Neuronal stem cell (in vitro differentiated cells): ENCODE data around the gene FJX1.

Experiments used
- DNase-seq: peaks from one replicate; pipeline ENCODE4 v3.0.0-alpha.2; 2013; ENCODE audit warnings: low spot score
- H2AFZ ChIP-seq: one replicate; pipeline ENCODE4 v1.6.1; 2013; ENCODE audit warnings: mild to moderate bottlenecking, low read length, inconsistent platforms
- H2AK5ac ChIP-seq: 2 replicates; pipeline ENCODE4 v1.6.1; 2013; ENCODE audit warnings: low read depth, mild to moderate bottlenecking, inconsistent platforms, low read length, moderate library complexity, mixed read lengths
- H2BK120ac ChIP-seq: 2 replicates; pipeline ENCODE4 v1.6.1; 2013; ENCODE audit warnings: low read depth, mild to moderate bottlenecking, inconsistent platforms, low read length, moderate library complexity, mixed read lengths
- H2BK12ac ChIP-seq: one replicate; pipeline ENCODE4 v1.6.1; 2013; ENCODE audit warnings: low read length, inconsistent platforms
- H2BK15ac ChIP-seq: 2 replicates; pipeline ENCODE4 v1.6.1; 2013; ENCODE audit warnings: mild to moderate bottlenecking, low read length, inconsistent platforms, mixed read lengths
- H2BK5ac ChIP-seq: one replicate; pipeline ENCODE4 v1.6.1; 2013; ENCODE audit warnings: inconsistent platforms, mild to moderate bottlenecking, low read length, moderate library complexity
- H3K14ac ChIP-seq: one replicate; pipeline ENCODE4 v1.6.1; 2013; ENCODE audit warnings: low read length, inconsistent platforms
- H3K18ac ChIP-seq: 2 replicates; pipeline ENCODE4 v1.6.1; 2013; ENCODE audit warnings: low read length, inconsistent platforms
- H3K23ac ChIP-seq: 2 replicates; pipeline ENCODE4 v1.6.1; 2013; ENCODE audit warnings: low read depth, mild to moderate bottlenecking, mixed read lengths, low read length, inconsistent platforms; ENCODE audit not compliant: poor library complexity
- H3K27ac ChIP-seq: replicated peaks from 3 replicates; pipeline ENCODE4 v1.5.1; 2013; ENCODE audit warnings: low read length, inconsistent platforms
- H3K27me3 ChIP-seq, 3 experiments: 2 replicates each; pipeline ENCODE4 v1.6.1; 2013; ENCODE audit warnings: low read length in 3 of 3, mild to moderate bottlenecking in 2 of 3, inconsistent platforms in 1 of 3, low read depth in 1 of 3, mixed read lengths in 1 of 3, moderate library complexity in 1 of 3; ENCODE audit not compliant: control insufficient read depth in 3 of 3, insufficient read depth in 3 of 3
- H3K36me3 ChIP-seq, 2 donors: replicated peaks in 1 of 2; 2 replicates each; pipeline ENCODE4 v1.6.1; 2013; ENCODE audit warnings: low read length in 2 of 2; ENCODE audit not compliant: control insufficient read depth in 2 of 2, insufficient read depth in 2 of 2
- H3K4ac ChIP-seq: 2 replicates; pipeline ENCODE4 v1.6.1; 2013; ENCODE audit warnings: inconsistent platforms, mild to moderate bottlenecking, low read length, moderate library complexity
- H3K4me1 ChIP-seq, 2 donors: 1 replicate in 1 of 2; 2 replicates in 1 of 2; pipeline ENCODE4 v1.6.1; 2013; ENCODE audit warnings: low read length in 2 of 2, low read depth in 1 of 2; ENCODE audit not compliant: control insufficient read depth in 2 of 2, insufficient read depth in 1 of 2
- H3K4me2 ChIP-seq: one replicate; pipeline ENCODE4 v1.6.1; 2013; ENCODE audit warnings: mild to moderate bottlenecking, low read length, inconsistent platforms; ENCODE audit not compliant: insufficient read depth, poor library complexity, severe bottlenecking
- H3K4me3 ChIP-seq, 2 donors: 2 replicates each; pipeline ENCODE4 v1.5.1; 2013; ENCODE audit warnings: low read length in 2 of 2, mild to moderate bottlenecking in 2 of 2, inconsistent platforms in 1 of 2, moderate library complexity in 1 of 2
- H3K79me1 ChIP-seq: one replicate; pipeline ENCODE4 v1.6.1; 2013; ENCODE audit warnings: low read depth, mild to moderate bottlenecking, inconsistent platforms, low read length, moderate library complexity
- H3K9ac ChIP-seq: one replicate; pipeline ENCODE4 v1.6.1; 2013; ENCODE audit warnings: mild to moderate bottlenecking, low read depth, low read length, inconsistent platforms; ENCODE audit not compliant: poor library complexity
- H3K9me3 ChIP-seq, 2 donors: replicated peaks in 1 of 2; 2 replicates each; pipeline versions ENCODE3 to v1.6.1; 2013; ENCODE audit warnings: low read length in 2 of 2, mild to moderate bottlenecking in 2 of 2, inconsistent platforms in 1 of 2, low read depth in 1 of 2, mixed read lengths in 1 of 2, moderate library complexity in 1 of 2; ENCODE audit not compliant: control insufficient read depth in 2 of 2, insufficient read depth in 1 of 2
- H4K8ac ChIP-seq: one replicate; pipeline ENCODE4 v1.6.1; 2013; ENCODE audit warnings: low read depth, mild to moderate bottlenecking, inconsistent platforms, low read length, moderate library complexity
- H4K91ac ChIP-seq: one replicate; pipeline ENCODE4 v1.6.1; 2013; ENCODE audit warnings: low read length, low read depth, mild to moderate bottlenecking, inconsistent platforms; ENCODE audit not compliant: poor library complexity
- whole genome bisulfite sequencing, 2 donors: extraction: QIAGEN DNeasy Blood & Tissue Kit; methylation state at CpG; one replicate each; pipeline ENCODE4 v1.1.7; 2013; ENCODE audit warnings: missing lambda C conversion rate in 2 of 2, mixed read lengths in 1 of 2; ENCODE audit not compliant: insufficient read length in 2 of 2, insufficient replicate concordance in 1 of 2; ENCODE audit errors: extremely low coverage in 2 of 2; 5-methylcytosine and 5-hydroxymethylcytosine counted together

Gene FJX1

GRCh38 chr11:35582033-35582432 is 36.2 kb upstream of the FJX1 start:
- no peak overlapping the region for H4K91ac ChIP-seq
- no peak overlapping the region for H3K23ac ChIP-seq
- no peak overlapping the region for H3K27ac ChIP-seq
- no peak overlapping the region for H3K4ac ChIP-seq
- H3K4me3 ChIP-seq = no peak overlapping the region
- H4K8ac ChIP-seq = no peak overlapping the region
- H2BK120ac ChIP-seq = no peak overlapping the region
- H3K14ac ChIP-seq = no peak overlapping the region
- H3K4me2 ChIP-seq = no peak overlapping the region
- no peak overlapping the region for H3K9ac ChIP-seq
- H3K9me3 ChIP-seq = no peaks in the 10 kb centered on the region
- no peak for DNase-seq
- H3K36me3 ChIP-seq = no peaks in the 10 kb centered on the region
- WGBS, 2 donors = no CpG with 5 or more reads among the region's 1 CpG
- H2BK12ac ChIP-seq = no peak overlapping the region
- no peak overlapping the region for H2AFZ ChIP-seq
- H3K18ac ChIP-seq = peak overlapping the region; percentile 19
- no peaks in the 10 kb centered on the region for H3K79me1 ChIP-seq
- H2AK5ac ChIP-seq = peak overlapping the region; percentile 64
- H3K4me1 ChIP-seq = peaks cover 0 to 5% of the 10 kb centered on the region in 2 donors
- no peaks in the 10 kb centered on the region for H3K27me3 ChIP-seq
- no peak overlapping the region for H2BK15ac ChIP-seq
- H2BK5ac ChIP-seq = no peak overlapping the region

- Histone ChIP-seq H3K4ac (no peak overlapping the region), H4K8ac (no peak overlapping the region), H3K27ac (no peak overlapping the region), H3K9ac (no peak overlapping the region), H2AFZ (no peak overlapping the region), H2BK12ac (no peak overlapping the region), H4K91ac (no peak overlapping the region), H3K36me3 (no peaks in the 10 kb centered on the region), H3K14ac (no peak overlapping the region), H3K4me1 (peaks cover 0 to 6% of the 10 kb centered on the region in 2 donors), H2BK15ac (no peak overlapping the region), H2BK5ac (no peak overlapping the region), H3K27me3 (no peaks in the 10 kb centered on the region), H3K23ac (no peak overlapping the region), H3K4me3 (no peak overlapping the region), H2BK120ac (no peak overlapping the region), H3K4me2 (no peak overlapping the region), H3K9me3 (no peaks in the 10 kb centered on the region), H2AK5ac (no peak overlapping the region), H3K79me1 (no peaks in the 10 kb centered on the region), H3K18ac (no peak overlapping the region)
- DNase-seq = no peak
- no CpG with 5 or more reads among the region's 1 CpG for WGBS, 2 donors
These were observed 35.1 kb upstream of the FJX1 start for GRCh38 chr11:35583126-35583525.

GRCh38 chr11:35583843-35584242 is 34.4 kb upstream of the FJX1 start:
- H3K36me3 ChIP-seq = no peaks in the 10 kb centered on the region
- no peak overlapping the region for H3K14ac ChIP-seq
- no peaks in the 10 kb centered on the region for H3K9me3 ChIP-seq
- H3K23ac ChIP-seq = no peak overlapping the region
- no peak overlapping the region for H3K9ac ChIP-seq
- DNase-seq = no peak
- H3K27ac ChIP-seq = no peak overlapping the region
- WGBS, 2 donors = no CpG with 5 or more reads among the region's 1 CpG
- H3K4ac ChIP-seq = no peak overlapping the region
- H3K4me1 ChIP-seq = peaks cover 0 to 8% of the 10 kb centered on the region in 2 donors
- H3K4me3 ChIP-seq = no peak overlapping the region
- no peak overlapping the region for H3K4me2 ChIP-seq
- no peak overlapping the region for H2BK15ac ChIP-seq
- H3K18ac ChIP-seq = no peak overlapping the region
- no peak overlapping the region for H2BK120ac ChIP-seq
- no peak overlapping the region for H2AK5ac ChIP-seq
- no peak overlapping the region for H4K91ac ChIP-seq
- H3K27me3 ChIP-seq = no peaks in the 10 kb centered on the region
- no peak overlapping the region for H4K8ac ChIP-seq
- H3K79me1 ChIP-seq = no peaks in the 10 kb centered on the region
- no peak overlapping the region for H2BK5ac ChIP-seq
- H2AFZ ChIP-seq = no peak overlapping the region
- no peak overlapping the region for H2BK12ac ChIP-seq

- Histone ChIP-seq H3K4ac (no peak overlapping the region), H2BK120ac (no peak overlapping the region), H3K36me3 (no peaks in the 10 kb centered on the region), H3K4me3 (no peak overlapping the region), H2BK15ac (no peak overlapping the region), H3K79me1 (no peaks in the 10 kb centered on the region), H3K14ac (no peak overlapping the region), H2BK5ac (no peak overlapping the region), H2BK12ac (no peak overlapping the region), H2AFZ (no peak overlapping the region), H3K27me3 (no peaks in the 10 kb centered on the region), H3K23ac (no peak overlapping the region), H2AK5ac (no peak overlapping the region), H3K18ac (no peak overlapping the region), H4K91ac (no peak overlapping the region), H3K9ac (no peak overlapping the region), H3K4me2 (no peak overlapping the region), H3K4me1 (peaks cover 0 to 8% of the 10 kb centered on the region in 2 donors), H3K9me3 (no peaks in the 10 kb centered on the region), H4K8ac (no peak overlapping the region), H3K27ac (no peak overlapping the region)
- no peak for DNase-seq
- no CpG with 5 or more reads among the region's 3 CpGs for WGBS, 2 donors
These were observed 33.9 kb upstream of the FJX1 start for GRCh38 chr11:35584321-35584720.
